Erythroblast (primary cell): ENCODE results near the gene ENTREP1.
A peak's percentile ranks its signal among the peaks of the same experiment; 100 is the strongest.
"Not testable (repeated sequence)": the region's sequence is repeated elsewhere in the genome, so short reads cannot be mapped to it uniquely, and the experiment has no call there.

Experiments
- DNase-seq, 2 experiments: peaks; one replicate each; lab custom pipeline; 2025; lab: John Stamatoyannopoulos, UW
- GATA1 ChIP-seq: IDR thresholded peaks from 2 replicates; pipeline ENCODE4 v1.6.1; 2011; ENCODE audit warnings: low read depth, mild to moderate bottlenecking, control low read depth, low read length, moderate library complexity
- POLR2A ChIP-seq: IDR thresholded peaks from 2 replicates; pipeline ENCODE4 v1.6.1; 2011; ENCODE audit warnings: mild to moderate bottlenecking, low read length

Gene ENTREP1

DNA sequence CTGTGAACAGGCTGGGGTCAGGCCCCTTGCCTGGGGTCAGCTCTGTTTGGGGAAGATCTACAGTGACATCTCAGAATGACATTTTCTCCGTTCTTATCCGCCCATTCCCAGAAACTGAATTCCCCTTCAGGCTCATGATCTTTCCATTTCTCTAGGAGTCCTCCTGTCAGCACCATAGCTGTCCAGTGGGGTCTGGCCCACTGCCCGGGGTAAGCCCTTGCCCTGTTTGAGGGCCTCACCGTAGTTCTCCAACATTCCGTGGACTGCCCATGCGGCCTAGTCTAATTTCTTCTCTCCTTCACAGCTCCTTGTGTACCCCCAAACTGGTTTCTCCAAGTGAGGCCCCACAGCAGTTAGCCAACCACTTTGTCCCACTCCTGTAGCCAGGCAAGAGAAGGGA lies 68.4 kb downstream of the ENTREP1 start:
- TF ChIP-seq GATA1 (no peak), POLR2A (no peak)
- DNase-seq: no peak

DNA sequence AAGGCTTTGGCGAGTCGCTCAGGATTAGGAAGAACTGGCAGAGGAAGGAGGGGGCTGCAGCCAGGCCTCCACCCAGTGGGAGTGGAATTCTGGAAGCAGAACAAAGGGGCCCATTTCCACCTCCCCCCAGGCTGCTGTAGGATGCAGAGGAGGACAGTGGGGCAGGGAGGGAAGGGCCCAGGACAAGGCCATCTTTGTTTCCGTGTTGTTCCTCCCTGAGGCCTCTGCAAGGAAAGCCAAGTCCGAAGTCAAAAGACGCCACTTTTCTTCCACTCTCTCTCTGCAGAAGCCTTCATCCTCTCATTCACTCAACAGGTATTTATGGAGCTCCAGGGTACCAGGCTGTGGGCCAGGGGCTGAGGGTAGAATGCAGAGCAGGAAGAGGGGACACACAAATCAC lies 70.7 kb downstream of the ENTREP1 start:
- DNase-seq: no peak
- TF ChIP-seq GATA1 (no peak), POLR2A (no peak)

DNA sequence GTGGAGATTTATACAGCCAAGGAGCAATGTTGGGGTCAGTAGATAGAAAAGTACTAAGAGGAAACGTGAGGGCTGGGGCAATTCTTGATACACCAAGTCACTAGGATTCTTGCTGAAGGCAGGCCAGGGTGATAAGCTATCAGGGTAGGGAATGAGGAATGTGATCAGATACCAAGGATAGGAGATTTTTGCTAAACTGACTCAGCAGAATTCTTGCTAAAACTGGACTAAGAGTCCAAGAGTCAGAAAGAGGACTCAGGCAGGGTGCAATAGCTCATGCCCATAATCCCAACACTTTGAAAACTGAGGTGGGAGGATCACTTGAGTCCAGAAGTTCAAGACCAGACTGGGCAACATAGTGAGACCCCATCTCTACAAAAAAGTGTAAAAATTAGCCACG lies 71.7 kb downstream of the ENTREP1 start:
- TF ChIP-seq POLR2A: no peak
- no peak for TF ChIP-seq GATA1
- no peak for DNase-seq

DNA sequence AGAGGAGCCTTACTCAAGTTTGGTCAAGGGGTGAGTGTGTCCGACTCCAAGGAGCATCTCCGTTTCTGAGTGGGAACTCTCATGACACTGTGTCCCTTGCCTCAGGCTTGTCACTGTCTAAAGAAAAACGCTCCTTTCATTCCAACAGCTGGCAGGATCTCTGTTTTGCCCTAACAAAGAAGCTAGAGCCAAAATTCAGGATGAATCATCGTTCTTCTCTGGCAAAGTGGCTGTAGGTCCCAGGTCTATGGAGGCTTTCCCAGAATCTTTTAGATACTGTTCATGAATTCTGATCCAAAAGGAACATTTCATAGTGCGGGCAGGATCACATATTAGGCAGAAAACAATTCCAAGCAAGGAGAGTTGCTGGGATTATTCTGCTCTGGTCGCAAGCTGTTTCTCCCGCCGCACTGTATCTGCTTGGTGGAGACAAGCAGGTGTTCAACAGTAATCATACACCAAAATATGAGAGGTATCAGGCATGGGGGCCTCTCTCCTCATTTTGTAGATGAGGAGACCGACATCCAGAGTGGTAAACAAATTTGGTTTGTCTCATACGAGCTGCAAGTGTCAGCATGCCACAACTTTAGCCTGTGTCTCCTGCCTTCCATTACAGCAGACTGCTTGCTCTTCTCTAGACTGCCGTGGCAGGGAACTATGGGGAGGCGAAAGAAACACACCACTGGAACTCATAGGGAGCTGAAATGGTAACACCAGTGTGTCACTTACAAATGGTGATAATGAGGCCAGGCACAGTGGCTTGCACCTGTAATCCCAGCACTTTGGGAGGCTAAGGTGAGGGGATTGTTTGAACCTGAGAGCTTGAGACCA lies 72.6 kb downstream of the ENTREP1 start:
- TF ChIP-seq POLR2A: no peak
- no peak for TF ChIP-seq GATA1
- no peak for DNase-seq

DNA sequence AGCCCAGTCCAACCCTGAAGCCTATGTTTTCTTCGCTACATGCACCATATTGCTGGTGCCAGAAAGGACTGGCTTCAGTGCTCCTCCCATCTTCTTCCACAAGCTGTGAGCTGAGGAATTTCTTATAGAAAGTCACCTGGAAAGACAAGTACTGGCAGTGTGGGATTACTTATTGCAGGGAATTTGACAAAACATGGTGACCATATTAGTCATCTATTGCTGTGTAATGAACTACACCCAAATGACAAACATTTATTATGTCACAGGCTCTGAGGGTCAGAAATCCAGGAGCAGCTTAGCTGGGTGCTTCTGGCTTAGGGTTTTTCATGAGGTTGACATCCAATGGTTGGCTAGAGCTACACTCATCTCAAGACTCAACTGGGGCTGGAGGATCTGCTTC lies 75.5 kb downstream of the ENTREP1 start:
- no peak for DNase-seq
- TF ChIP-seq GATA1 (no peak), POLR2A (no peak)

DNA sequence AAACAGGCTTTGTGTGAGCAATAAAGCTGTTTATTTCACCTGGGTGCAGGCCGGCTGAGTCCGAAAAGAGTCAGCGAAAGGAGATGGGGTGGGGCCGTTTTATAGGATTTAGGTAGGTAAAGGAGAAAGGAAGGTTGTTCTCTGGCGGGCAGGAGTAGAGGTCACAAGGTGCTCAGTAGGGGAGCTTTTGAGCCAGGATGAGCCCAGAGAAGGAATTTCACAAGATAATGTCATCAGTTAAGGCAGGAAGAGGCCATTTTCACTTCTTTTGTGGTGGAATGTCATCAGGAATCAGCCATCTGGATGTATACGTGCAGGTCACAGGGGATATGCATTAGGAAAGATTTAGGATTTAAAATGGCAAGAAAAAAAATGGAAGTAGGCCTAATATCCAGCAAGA lies 84.9 kb downstream of the ENTREP1 start:
- DNase-seq: not testable (repeated sequence)

DNA sequence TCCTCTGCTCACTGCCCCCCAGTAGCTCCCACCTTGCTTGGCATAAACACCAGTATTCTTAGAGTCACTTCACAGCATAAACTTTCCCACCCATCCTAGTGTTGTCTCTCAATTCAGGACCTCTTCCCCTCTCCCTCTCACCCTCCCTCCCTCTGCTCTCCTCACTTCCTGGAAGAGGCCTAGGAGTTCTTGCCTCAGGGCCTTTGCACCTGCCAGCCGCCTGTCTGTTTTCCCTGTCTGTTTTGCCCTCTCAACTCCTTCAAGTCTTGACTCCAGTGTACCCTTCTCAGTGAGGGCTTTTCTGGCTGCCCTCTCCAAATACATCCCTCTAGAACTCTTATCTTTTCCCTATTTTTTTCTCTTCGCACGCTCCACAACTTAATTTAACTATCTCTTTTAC lies 86.2 kb downstream of the ENTREP1 start:
- no peak for TF ChIP-seq POLR2A
- no peak for TF ChIP-seq GATA1
- no peak for DNase-seq

DNA sequence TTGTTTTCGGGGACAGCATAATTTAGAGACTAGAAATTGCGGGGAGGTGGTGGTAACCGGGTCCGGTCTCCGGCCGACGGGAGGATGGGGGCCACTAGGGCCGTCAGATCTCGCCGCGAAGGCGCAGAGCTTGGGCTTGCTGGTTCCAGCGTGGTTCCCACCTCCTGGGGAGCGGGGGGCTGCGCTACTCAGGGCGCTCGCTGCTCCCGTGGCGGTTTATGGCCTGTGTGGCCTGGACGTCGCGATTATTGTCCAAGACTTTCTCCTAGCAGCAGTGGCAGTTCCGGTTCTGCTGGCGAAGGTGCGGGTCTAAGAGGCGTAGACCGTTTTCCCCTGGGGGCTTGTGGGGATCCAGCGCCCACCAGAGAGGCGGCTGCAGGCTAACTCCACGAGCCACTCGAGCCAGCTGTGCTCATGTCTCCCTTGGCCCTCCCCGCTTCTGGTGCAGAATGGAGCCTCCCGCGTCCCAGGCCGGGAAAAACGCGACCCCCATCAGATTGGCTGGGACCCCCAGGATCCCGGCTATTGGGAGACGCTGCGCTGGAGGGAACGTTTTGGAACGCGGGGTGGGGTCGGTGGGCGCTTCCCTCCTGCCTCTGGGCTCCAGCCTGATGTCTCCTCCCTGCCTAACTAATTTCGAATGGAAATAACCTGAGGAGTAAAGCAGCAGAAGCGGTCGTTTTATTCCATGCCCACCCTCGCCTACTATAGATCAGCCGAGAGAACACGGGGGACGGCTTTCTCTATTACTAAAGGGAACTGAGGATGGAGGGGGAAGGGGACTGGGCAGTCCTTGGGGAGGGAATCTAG lies 87.1 kb downstream of the ENTREP1 start:
- no peak for DNase-seq
- TF ChIP-seq POLR2A (no peak), GATA1 (no peak)

DNA sequence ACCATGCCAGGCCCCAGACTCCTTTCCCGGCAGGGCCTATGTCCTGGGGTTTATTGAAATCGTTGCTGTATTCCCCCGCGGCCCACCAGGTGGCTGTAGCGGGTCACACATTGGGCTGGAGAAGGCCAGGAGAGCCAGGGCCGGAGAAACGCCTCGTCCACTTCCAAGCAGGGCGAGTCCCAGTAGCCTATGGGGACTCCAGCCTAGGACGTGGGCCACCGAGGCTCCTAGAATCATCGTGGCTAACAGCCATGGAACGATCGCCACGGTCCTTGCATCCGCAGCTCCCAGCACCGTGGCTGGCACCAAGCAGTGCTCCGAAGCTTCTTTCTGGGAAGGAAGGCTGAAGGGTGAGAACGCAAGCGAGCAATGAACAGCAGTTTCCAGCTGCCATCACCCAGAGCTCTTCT lies 87.7 kb downstream of the ENTREP1 start:
- peak; percentile 28 to 44 for DNase-seq
- TF ChIP-seq POLR2A (no peak), GATA1 (no peak)

DNA sequence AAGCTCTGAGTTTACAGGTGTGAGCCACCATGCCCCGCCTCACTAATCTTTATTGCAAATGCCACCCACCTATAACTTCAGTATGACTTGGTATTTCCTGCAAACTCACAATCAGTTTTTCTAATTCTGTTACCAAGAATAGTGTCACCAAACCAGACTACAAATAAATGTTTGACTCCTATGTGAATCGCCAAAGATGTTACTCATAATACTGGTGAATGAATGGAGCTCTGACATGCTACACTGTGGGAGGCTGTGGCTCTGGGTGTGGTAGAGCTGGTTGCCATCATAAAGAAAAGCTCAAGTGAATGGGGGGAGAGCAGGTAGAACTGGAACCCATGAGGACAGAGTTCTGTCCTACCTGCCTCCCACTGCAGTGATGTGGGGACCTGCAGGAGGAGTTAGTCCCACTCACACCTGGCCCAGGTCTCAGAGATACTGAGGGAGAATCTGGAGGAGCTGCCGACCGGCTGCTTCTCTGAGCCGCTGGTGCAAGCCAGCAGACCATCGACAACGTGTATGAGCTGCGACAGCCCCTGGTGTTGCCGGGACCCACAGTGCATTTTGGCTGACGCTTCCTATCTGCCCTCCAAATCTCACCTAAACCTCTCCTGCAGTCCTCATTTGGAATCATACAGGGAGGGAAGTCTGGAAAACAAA lies 95.7 kb downstream of the ENTREP1 start:
- no peak for TF ChIP-seq POLR2A
- TF ChIP-seq GATA1: no peak
- no peak for DNase-seq

DNA sequence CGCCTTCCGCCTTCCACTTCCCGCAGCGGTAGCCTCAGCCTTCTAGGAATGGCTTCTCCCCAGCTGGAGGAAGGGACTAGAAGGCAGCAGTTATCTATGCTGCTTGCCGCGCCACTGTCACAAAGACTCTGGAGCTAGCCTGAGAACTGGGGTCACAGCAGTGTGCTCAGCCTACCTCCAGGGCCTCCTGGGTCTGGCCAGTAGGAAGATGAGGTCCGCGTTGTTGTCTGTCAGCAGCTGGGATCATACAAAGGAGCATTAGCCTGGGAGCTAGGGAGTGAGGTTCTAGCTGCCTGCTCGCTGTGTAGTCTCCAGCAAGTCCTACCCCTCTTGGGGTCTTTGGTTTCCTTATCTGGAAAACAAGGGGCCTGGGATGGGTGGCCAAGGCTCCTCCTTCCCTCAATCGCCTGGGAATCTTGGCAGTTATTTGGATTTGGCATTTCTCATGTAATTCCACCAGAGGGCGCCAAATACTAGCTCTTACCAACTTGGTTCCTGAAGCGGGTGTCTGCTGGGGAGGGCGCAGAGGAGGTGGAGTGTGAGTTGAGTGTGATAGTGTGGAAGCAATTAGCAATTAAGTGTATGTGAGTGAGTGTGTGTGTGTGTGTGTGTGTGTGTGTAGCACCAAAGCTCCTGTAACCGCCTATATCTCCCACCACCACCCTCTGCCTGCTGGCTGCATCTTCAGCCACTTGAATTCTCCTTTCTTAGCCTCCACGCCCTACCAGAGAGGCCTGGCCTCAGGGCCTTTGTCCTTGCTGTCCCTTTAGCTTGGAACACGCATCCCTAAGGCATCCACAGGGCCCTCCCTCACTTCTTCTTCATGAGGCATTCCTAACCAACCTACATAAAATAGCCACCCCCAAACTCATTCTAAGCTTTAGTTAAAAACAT lies 97.1 kb downstream of the ENTREP1 start:
- DNase-seq: peak; percentile 61 to 81
- no peak for TF ChIP-seq POLR2A
- no peak for TF ChIP-seq GATA1

DNA sequence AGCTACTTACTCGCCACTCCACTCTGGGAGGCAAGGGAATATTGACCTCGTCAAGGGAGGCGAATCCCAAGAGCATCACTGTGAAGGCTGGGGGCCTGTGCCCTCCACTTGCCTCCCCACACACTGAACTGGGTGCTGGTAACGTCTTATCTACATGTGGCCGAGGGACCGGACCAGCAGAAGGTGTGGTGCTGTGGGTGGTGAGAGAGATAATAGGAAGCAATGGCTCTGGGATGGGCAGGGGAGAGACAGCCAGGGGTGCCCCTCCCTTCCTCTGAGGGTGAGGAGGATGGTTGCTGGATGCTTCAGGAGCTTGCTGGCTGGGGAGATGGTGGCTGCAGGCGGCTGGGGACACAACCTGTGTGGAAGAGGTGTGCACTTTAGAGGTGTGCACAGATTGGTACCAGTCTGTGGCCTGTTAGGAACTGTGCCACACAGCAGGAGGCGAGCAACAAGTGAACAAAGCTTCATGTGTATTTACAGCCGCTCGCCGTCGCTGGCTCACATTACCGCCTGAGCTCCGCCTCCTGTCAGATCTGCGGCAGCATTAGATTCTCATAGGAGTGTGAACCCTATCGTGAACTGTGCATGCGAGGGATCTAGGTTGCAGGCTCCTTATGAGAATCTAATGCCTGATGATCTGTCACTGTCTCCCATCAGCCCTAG lies 100.3 kb downstream of the ENTREP1 start:
- peak; percentile 34 to 55 for DNase-seq
- TF ChIP-seq GATA1 (no peak), POLR2A (no peak)

DNA sequence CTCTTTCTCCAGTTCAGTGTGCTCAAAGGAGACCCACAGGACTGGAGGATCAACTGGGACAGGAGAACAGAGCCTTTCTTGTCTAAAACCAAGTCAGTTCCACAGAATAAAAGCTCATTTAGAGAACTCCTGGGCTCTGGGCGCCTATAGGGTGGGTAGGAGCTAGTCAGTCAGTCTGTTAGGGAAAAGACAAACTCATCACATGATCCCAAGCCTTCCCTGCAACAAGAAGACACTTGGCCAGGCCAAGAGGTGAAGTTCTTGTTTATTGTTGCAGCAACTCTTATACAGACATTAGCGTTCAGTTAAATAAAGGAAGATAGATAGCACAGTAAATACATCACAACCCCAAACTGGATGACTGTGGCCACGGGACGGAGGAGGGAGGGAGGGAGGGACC lies 102.3 kb downstream of the ENTREP1 start:
- DNase-seq: no peak
- TF ChIP-seq POLR2A: no peak
- TF ChIP-seq GATA1: no peak
